Hindlimb muscle (tissue), 1 donor: ENCODE data around the gene DCP2. TPM values are rescaled to one million over a fixed set of nuclear protein-coding genes. Genes with fewer than 3 reads are reported as not detected.

ENCODE experiments used
- polyA plus RNA-seq: library from polyadenylated mRNA; unstranded; fragments of 120-200 nt; gene quantifications from one replicate; pipeline ENCODE4 v1.2.1, GENCODE V29; 2013; ENCODE audit not compliant: insufficient read length

Gene DCP2
- polyA plus RNA-seq, 1 donor = 23.5 TPM

Other genes starting within 250 kb of the DCP2 start
- 29.4 TPM for gene APC, start 238.9 kb upstream of the DCP2 start, polyA plus RNA-seq
- gene SRP19, start 115.5 kb upstream of the DCP2 start, polyA plus RNA-seq = 50.3 TPM
- 67.5 TPM for gene REEP5, start 54.6 kb upstream of the DCP2 start, polyA plus RNA-seq